NCI-H2107 (cell line): ENCODE results near the gene CLBA1.
"Not testable (repeated sequence)": the region's sequence is repeated elsewhere in the genome, so short reads cannot be mapped to it uniquely, and the experiment has no call there.

Experiments
- DNase-seq: peaks from one replicate; lab custom pipeline; 2025; lab: John Stamatoyannopoulos, UW

Gene CLBA1

GRCh38 chr14:105023791-105024480 lies 38.3 kb downstream of the CLBA1 start:
- no peak for DNase-seq

GRCh38 chr14:105025429-105025828 lies 39.8 kb downstream of the CLBA1 start:
- DNase-seq, result no peak

- DNase-seq, result no peak
These were observed 40.6 kb downstream of the CLBA1 start for GRCh38 chr14:105026033-105026785.

- no peak for DNase-seq
These were observed 41.4 kb downstream of the CLBA1 start for GRCh38 chr14:105026802-105027563.

- DNase-seq, result not testable (repeated sequence)
These were observed 42.1 kb downstream of the CLBA1 start for GRCh38 chr14:105027718-105028117.

GRCh38 chr14:105028251-105028927 lies 42.8 kb downstream of the CLBA1 start:
- DNase-seq, result no peak

- DNase-seq, result no peak
These were observed 43.8 kb downstream of the CLBA1 start for GRCh38 chr14:105029402-105029801.

GRCh38 chr14:105030194-105030593 lies 44.6 kb downstream of the CLBA1 start:
- no peak for DNase-seq

GRCh38 chr14:105030836-105031396 lies 45.3 kb downstream of the CLBA1 start:
- no peak for DNase-seq

- DNase-seq, result not testable (repeated sequence)
These were observed 46.9 kb downstream of the CLBA1 start for GRCh38 chr14:105032451-105032901.

- not testable (repeated sequence) for DNase-seq
These were observed 47.9 kb downstream of the CLBA1 start for GRCh38 chr14:105033412-105033900.

- no peak for DNase-seq
These were observed 48.9 kb downstream of the CLBA1 start for GRCh38 chr14:105034315-105035039.

- DNase-seq, result not testable (repeated sequence)
These were observed 50.0 kb downstream of the CLBA1 start for GRCh38 chr14:105035616-105036015.

- no peak for DNase-seq
These were observed 54.0 kb downstream of the CLBA1 start for GRCh38 chr14:105039458-105040205.

- DNase-seq, result no peak
These were observed 56.5 kb downstream of the CLBA1 start for GRCh38 chr14:105041841-105042765.

- DNase-seq, result no peak
These were observed 57.2 kb downstream of the CLBA1 start for GRCh38 chr14:105042813-105043212.

GRCh38 chr14:105043641-105044040 lies 58.1 kb downstream of the CLBA1 start:
- DNase-seq, result no peak
